ENCODE data around the gene CNGB1. TPM values are rescaled to one million over a fixed set of nuclear protein-coding genes. Genes with fewer than 3 reads are reported as not detected.

The CNGB1 gene
- total RNA-seq, 4 donors from 2014 or later = 0.13 TPM; not detected in 3

DNA sequence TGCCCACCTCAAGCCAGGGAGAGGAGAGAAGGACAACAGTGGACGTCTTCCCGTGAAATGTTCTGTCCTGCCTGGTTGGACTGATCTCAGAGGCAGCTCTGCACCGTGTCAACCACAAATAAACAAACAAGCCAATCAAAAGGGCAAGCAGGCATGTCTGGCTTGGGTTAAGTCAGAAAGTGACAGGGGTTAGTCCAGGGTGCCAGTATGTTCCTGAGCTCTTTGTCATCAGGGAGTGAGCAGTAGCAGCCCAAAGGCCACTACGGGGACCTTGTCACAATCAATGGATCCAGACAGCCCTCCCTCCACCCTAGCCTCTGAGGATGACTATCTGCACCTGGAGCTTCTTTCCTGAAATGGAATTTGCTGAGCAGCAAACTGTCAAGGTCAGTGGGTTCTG, 35.0 kb downstream of the CNGB1 start:
- no peaks in the 10 kb centered on the region for H3K36me3 ChIP-seq
- no peaks in the 10 kb centered on the region for H3K9me3 ChIP-seq
- peaks cover 9 to 13% of the 10 kb centered on the region in 2 donors for H3K4me1 ChIP-seq
- no peak overlapping the region for H3K4me3 ChIP-seq (replicated peaks in 1 of 3)
- no peaks in the 10 kb centered on the region for H3K27me3 ChIP-seq
- intact Hi-C loops (cut with DNase I) = no loop called here
- TF ChIP-seq, protein P1, sequence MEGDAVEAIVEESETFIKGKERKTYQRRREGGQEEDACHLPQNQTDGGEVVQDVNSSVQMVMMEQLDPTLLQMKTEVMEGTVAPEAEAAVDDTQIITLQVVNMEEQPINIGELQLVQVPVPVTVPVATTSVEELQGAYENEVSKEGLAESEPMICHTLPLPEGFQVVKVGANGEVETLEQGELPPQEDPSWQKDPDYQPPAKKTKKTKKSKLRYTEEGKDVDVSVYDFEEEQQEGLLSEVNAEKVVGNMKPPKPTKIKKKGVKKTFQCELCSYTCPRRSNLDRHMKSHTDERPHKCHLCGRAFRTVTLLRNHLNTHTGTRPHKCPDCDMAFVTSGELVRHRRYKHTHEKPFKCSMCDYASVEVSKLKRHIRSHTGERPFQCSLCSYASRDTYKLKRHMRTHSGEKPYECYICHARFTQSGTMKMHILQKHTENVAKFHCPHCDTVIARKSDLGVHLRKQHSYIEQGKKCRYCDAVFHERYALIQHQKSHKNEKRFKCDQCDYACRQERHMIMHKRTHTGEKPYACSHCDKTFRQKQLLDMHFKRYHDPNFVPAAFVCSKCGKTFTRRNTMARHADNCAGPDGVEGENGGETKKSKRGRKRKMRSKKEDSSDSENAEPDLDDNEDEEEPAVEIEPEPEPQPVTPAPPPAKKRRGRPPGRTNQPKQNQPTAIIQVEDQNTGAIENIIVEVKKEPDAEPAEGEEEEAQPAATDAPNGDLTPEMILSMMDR (IDR thresholded peaks at IDR 0.05) = no peak
- no peak for TF ChIP-seq POLR2A (IDR thresholded peaks at IDR 0.05)
- DNase-seq = no peak
- WGBS, 2 donors = 38 to 66% methylated on average over 3 to 4 of the region's 4 CpGs
- H3K27ac ChIP-seq = no peak overlapping the region

DNA sequence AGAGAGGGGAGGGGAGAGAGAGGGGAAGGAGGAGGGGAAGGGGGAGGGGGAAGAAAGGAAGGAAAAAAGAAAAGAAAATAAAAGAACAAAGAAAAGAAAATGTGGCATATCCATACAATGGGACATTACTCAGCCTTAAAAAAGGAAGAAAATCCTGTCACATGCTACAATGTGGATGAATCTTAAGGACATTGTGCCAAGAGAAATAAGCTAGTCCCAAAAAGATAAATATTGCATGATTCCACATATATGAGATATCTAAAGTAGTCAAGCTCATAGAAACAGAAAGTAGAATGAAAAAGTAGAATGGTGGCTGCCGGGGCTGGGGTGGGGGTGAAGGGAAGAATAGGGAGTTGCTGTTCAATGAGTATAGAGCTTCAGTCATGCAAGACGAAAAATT, 40.4 kb downstream of the CNGB1 start:
- Histone ChIP-seq H3K4me1 (no peaks in the 10 kb centered on the region), H3K27me3 (no peaks in the 10 kb centered on the region), H3K9me3 (no peaks in the 10 kb centered on the region), H3K36me3 (no peaks in the 10 kb centered on the region), H3K27ac (no peak overlapping the region), H3K4me3 (replicated peaks in 1 of 3) (no peak overlapping the region)
- no peak for DNase-seq
- intact Hi-C loops (cut with DNase I) = no loop called here
- TF ChIP-seq POLR2A (IDR thresholded peaks at IDR 0.05) = no peak
- TF ChIP-seq, protein P1 (IDR thresholded peaks at IDR 0.05) = no peak
- 86 to 93% methylated on average over 2 of the region's 2 CpGs for WGBS, 2 donors

DNA sequence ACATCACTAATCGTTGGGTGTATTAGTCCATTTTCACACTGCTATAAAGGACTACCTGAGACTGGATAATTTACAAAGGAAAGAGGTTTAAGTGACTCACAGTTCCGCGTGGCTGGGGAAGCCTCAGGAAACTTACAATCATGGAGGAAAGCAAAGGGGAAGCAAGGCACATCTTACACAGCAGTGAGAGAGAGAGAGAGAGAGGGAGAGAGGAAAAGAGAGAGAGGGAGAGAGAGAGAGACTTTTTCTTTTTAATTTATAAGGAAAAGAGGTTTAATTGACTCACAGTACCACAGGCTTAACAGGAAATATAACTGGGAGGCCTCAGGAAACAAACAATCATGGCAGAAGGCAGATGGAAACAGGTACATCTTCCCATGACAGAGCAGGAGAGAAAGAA, 41.7 kb downstream of the CNGB1 start:
- H3K27me3 ChIP-seq = no peaks in the 10 kb centered on the region
- no peak overlapping the region for H3K27ac ChIP-seq
- H3K36me3 ChIP-seq = no peaks in the 10 kb centered on the region
- TF ChIP-seq, protein P1 (IDR thresholded peaks at IDR 0.05) = no peak
- no peak for TF ChIP-seq POLR2A (IDR thresholded peaks at IDR 0.05)
- DNase-seq = no peak
- H3K4me3 ChIP-seq (replicated peaks in 1 of 3) = no peak overlapping the region
- 78 to 82% methylated on average over 3 of the region's 3 CpGs for WGBS, 2 donors
- intact Hi-C loops (cut with DNase I) = no loop called here
- no peaks in the 10 kb centered on the region for H3K4me1 ChIP-seq
- no peaks in the 10 kb centered on the region for H3K9me3 ChIP-seq

DNA sequence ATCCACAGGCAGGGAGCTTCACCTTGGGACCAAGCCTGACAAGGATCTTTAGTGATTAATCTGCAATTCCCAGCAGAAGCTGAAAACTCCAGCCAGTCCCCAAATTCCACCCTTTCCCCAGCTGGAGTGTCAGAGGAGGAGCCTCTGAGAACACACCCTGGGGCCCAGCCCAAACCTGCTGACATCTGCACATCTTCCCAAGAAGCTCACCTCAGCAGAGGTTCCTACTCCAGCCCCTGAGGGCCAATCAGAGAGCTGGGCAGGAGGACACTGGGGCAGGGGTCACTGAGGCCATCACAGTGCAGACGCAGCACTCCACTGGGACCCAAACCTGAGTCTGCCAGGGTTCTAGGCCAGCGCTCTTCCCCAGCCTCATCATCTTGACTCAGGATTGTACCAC, 44.9 kb downstream of the CNGB1 start:
- DNase-seq = no peak
- Histone ChIP-seq H3K27ac (no peak overlapping the region), H3K4me3 (replicated peaks in 1 of 3) (no peak overlapping the region), H3K9me3 (no peaks in the 10 kb centered on the region), H3K27me3 (no peaks in the 10 kb centered on the region), H3K4me1 (no peaks in the 10 kb centered on the region), H3K36me3 (no peaks in the 10 kb centered on the region)
- WGBS, 2 donors = 86 to 92% methylated on average over 2 of the region's 2 CpGs
- no peak for TF ChIP-seq POLR2A (IDR thresholded peaks at IDR 0.05)
- TF ChIP-seq, protein P1 (IDR thresholded peaks at IDR 0.05) = no peak
- intact Hi-C loops (cut with DNase I) = no loop called here

DNA sequence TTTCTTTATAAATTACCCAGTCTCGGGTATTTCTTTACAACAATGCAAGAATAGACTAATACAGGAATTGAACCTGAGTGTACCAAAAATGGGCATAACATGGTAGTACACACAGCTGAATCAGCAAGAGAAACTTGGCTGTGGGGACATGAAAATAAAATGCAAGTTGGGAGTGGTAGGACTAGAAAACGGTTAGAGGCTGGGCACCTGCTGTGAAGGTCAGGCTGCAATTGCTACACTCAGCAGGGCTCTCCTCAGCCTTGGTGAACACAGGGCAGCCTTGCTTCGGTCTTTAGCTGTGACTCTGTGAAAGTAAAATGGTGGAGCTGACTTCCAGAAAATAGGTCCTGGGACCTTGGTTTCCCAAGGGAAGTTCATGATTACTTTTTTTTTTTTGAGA, 45.6 kb downstream of the CNGB1 start:
- Histone ChIP-seq H3K4me1 (no peaks in the 10 kb centered on the region), H3K4me3 (replicated peaks in 1 of 3) (no peak overlapping the region), H3K9me3 (no peaks in the 10 kb centered on the region), H3K27me3 (no peaks in the 10 kb centered on the region), H3K27ac (no peak overlapping the region), H3K36me3 (no peaks in the 10 kb centered on the region)
- TF ChIP-seq, protein P1 (IDR thresholded peaks at IDR 0.05) = no peak
- no peak for TF ChIP-seq POLR2A (IDR thresholded peaks at IDR 0.05)
- intact Hi-C loops (cut with DNase I) = no loop called here
- no peak for DNase-seq
- 69 to 73% methylated on average over 3 of the region's 3 CpGs for WGBS, 2 donors
